HEK293 (cell line): Measurements from ENCODE around the gene RBM18.

Source experiments
- PRDM10 ChIP-seq: fragments of 450-650 bp; formaldehyde crosslinking; IDR thresholded peaks from 2 replicates; pipeline ENCODE4 v1.5.1; 2016; ENCODE audit warnings: missing biosample characterization, missing genetic modification characterization
- SCRT1 ChIP-seq: fragments of 450-650 bp; formaldehyde crosslinking; IDR thresholded peaks from 2 replicates; pipeline ENCODE4 v1.5.1; 2016; ENCODE audit warnings: missing biosample characterization, missing genetic modification characterization, borderline replicate concordance
- TF ChIP-seq, protein P1 (sequence below): fragments of 450-650 bp; formaldehyde crosslinking; IDR thresholded peaks from 2 replicates; pipeline ENCODE4 v1.5.1; 2016; ENCODE audit warnings: missing biosample characterization, missing genetic modification characterization

DNA sequence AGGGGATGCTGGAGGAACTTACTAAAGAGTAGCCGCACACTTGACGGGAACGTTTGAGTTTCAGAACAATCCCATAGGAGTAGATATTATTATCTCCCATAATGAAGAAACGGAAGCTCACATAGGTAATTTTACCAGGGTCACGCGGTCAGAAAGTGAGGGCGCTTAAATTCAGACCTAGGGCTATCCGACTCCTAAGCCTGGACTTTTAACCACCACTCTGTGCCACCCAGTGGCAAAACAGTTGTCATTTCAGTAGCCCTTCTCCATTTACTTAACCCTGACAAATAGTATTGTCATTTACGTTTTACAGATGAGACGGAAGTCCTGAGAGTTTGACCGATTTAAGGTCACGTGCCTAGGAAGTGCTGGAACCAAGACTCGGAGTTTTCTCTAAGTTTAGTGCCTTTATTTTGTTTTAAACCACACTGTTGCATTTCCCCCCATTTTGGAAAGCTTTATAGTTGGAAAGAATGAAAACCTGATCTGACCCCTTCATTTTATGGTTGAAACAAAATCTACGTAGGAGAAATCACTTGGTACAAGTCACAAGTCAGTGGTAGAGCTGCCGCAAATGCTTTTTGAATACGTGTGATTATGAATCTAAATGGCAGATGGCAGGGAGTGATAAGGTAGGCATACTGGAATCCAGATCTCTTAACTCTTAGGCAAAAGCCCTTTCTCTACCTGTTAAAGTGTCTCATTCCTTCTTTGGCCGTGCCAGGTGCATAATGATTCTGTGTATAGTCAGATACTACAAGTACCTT, 692 bp upstream of the RBM18 start:
- TF ChIP-seq, protein P1, sequence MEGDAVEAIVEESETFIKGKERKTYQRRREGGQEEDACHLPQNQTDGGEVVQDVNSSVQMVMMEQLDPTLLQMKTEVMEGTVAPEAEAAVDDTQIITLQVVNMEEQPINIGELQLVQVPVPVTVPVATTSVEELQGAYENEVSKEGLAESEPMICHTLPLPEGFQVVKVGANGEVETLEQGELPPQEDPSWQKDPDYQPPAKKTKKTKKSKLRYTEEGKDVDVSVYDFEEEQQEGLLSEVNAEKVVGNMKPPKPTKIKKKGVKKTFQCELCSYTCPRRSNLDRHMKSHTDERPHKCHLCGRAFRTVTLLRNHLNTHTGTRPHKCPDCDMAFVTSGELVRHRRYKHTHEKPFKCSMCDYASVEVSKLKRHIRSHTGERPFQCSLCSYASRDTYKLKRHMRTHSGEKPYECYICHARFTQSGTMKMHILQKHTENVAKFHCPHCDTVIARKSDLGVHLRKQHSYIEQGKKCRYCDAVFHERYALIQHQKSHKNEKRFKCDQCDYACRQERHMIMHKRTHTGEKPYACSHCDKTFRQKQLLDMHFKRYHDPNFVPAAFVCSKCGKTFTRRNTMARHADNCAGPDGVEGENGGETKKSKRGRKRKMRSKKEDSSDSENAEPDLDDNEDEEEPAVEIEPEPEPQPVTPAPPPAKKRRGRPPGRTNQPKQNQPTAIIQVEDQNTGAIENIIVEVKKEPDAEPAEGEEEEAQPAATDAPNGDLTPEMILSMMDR (tag by site-specific recombination): no peak
- no peak for TF ChIP-seq PRDM10 (tag by site-specific recombination)
- no peak for TF ChIP-seq SCRT1 (tag by site-specific recombination)
